ENCODE results near the gene MYCBP. TPM values are rescaled to one million over a fixed set of nuclear protein-coding genes. Genes with fewer than 3 reads are reported as not detected.
"Not testable (repeated sequence)": the region's sequence is repeated elsewhere in the genome, so short reads cannot be mapped to it uniquely, and the experiment has no call there.

MYCBP gene
- total and polyA plus RNA-seq, 11 donors, result 3.0 to 26.2 (median 11.1) TPM

GRCh38 chr1:38848071-38848470, 25.1 kb downstream of the MYCBP start:
- Histone ChIP-seq H3K4me1 (peaks cover 0 to 22% (median 0%) of the 10 kb centered on the region in 12 donors), H3K9me3 (no peaks in the 10 kb centered on the region), H3K4me3 (no peak overlapping the region), H3K27ac (peak overlapping the region in 1 of 12 donors; percentile 38), H3K27me3 (no peaks in the 10 kb centered on the region), H3K36me3 (peaks cover 0 to 100% (median 94%) of the 10 kb centered on the region in 9 donors)
- TF ChIP-seq POLR2A (IDR thresholded peaks at IDR 0.05), result no peak
- TF ChIP-seq CTCF (IDR thresholded peaks at IDR 0.05), result no peak
- 78 to 86% (median 80%) methylated on average over 1 of the region's 1 CpG for WGBS, 4 donors
- ATAC-seq (no peak), DNase-seq (no peak)
- intact Hi-C loops (cut with DNase I), result no loop called here

GRCh38 chr1:38846210-38846609, 26.9 kb downstream of the MYCBP start:
- H3K9me3 ChIP-seq, result no peaks in the 10 kb centered on the region
- no peaks in the 10 kb centered on the region for H3K27me3 ChIP-seq
- DNase-seq, result no peak
- TF ChIP-seq CTCF (IDR thresholded peaks at IDR 0.05) (no peak), POLR2A (IDR thresholded peaks at IDR 0.05) (no peak)
- ATAC-seq, result no peak
- intact Hi-C loops (cut with DNase I), result no loop called here
- H3K27ac ChIP-seq, result peak overlapping the region in 1 of 12 donors; percentile 8
- peaks cover 0 to 99% (median 94%) of the 10 kb centered on the region in 9 donors for H3K36me3 ChIP-seq
- peaks cover 0 to 18% (median 0%) of the 10 kb centered on the region in 12 donors for H3K4me1 ChIP-seq
- no peak overlapping the region for H3K4me3 ChIP-seq
- WGBS, 4 donors, result 72 to 92% (median 90%) methylated on average over 3 of the region's 3 CpGs

- Histone ChIP-seq H3K4me1 (peaks cover 0 to 25% (median 8%) of the 10 kb centered on the region in 12 donors), H3K36me3 (peaks cover 0 to 99% (median 85%) of the 10 kb centered on the region in 9 donors)
- WGBS, 4 donors, result 93 to 100% (median 95%) methylated on average over 3 of the region's 3 CpGs
- H3K27ac ChIP-seq; ATAC-seq; H3K4me3 ChIP-seq; intact Hi-C loops (cut with DNase I); H3K27me3 ChIP-seq; H3K9me3 ChIP-seq; DNase-seq: not testable (repeated sequence)
These were observed 28.1 kb downstream of the MYCBP start for GRCh38 chr1:38845088-38845487.

GRCh38 chr1:38840281-38840680, 32.9 kb downstream of the MYCBP start:
- Histone ChIP-seq H3K9me3 (no peaks in the 10 kb centered on the region), H3K27me3 (no peaks in the 10 kb centered on the region), H3K4me3 (no peak overlapping the region), H3K36me3 (peaks cover 0 to 80% (median 63%) of the 10 kb centered on the region in 9 donors), H3K4me1 (peaks cover 0 to 35% (median 17%) of the 10 kb centered on the region in 12 donors), H3K27ac (peak overlapping the region in 1 of 12 donors; percentile 8)
- TF ChIP-seq CTCF (IDR thresholded peaks at IDR 0.05), result no peak
- no peak for TF ChIP-seq POLR2A (IDR thresholded peaks at IDR 0.05)
- intact Hi-C loops (cut with DNase I), result no loop called here
- WGBS, 4 donors, result 21 to 54% (median 36%) methylated on average over 2 of the region's 2 CpGs
- ATAC-seq, result no peak
- DNase-seq, result no peak

- peaks cover 0 to 35% (median 17%) of the 10 kb centered on the region in 12 donors for H3K4me1 ChIP-seq
- WGBS, 4 donors, result 39 to 53% (median 44%) methylated on average over 9 of the region's 9 CpGs
- peak; percentile 72 to 88 (median 79) for ATAC-seq
- H3K27me3 ChIP-seq, result no peaks in the 10 kb centered on the region
- peak; percentile 67 to 86 (median 73) for DNase-seq
- H3K36me3 ChIP-seq, result peaks cover 0 to 70% (median 54%) of the 10 kb centered on the region in 9 donors
- H3K27ac ChIP-seq, result peak overlapping the region in 4 of 12 donors; percentile 4 to 19 (median 12)
- no peak overlapping the region for H3K4me3 ChIP-seq
- no peaks in the 10 kb centered on the region for H3K9me3 ChIP-seq
- intact Hi-C loops (cut with DNase I), result loop anchor here (5.0 to 10.0 kb wide), 7 partner anchors 795 to 1245 kb away; partner anchors contain the start of genes POU3F1 (in 3 of the 10), GNL2 (in 1 of the 10) and SF3A3 (in 1 of the 10)
- TF ChIP-seq CTCF (IDR thresholded peaks at IDR 0.05), result no peak
- TF ChIP-seq POLR2A (IDR thresholded peaks at IDR 0.05), result no peak
These were observed 33.8 kb downstream of the MYCBP start for GRCh38 chr1:38839363-38839762.

- not testable (repeated sequence) for ATAC-seq, H3K9me3 ChIP-seq, DNase-seq, H3K27ac ChIP-seq, H3K4me3 ChIP-seq
- intact Hi-C loops (cut with DNase I), result loop anchor here (5.0 to 10.0 kb wide), 7 partner anchors 792 to 1242 kb away; partner anchors contain the start of genes POU3F1 (in 3 of the 10), GNL2 (in 1 of the 10) and SF3A3 (in 1 of the 10)
- peaks cover 0 to 13% (median 0%) of the 10 kb centered on the region in 9 donors for H3K27me3 ChIP-seq
- 90 to 94% (median 92%) methylated on average over 10 of the region's 10 CpGs for WGBS, 4 donors
- H3K36me3 ChIP-seq, result peaks cover 0 to 42% (median 27%) of the 10 kb centered on the region in 9 donors
- peaks cover 0 to 29% (median 17%) of the 10 kb centered on the region in 12 donors for H3K4me1 ChIP-seq
These were observed 36.8 kb downstream of the MYCBP start for GRCh38 chr1:38836316-38836715.

Measured in heart left ventricle (tissue), 16 donors.